ENCODE data around the gene CGB3. TPM values are rescaled to one million over a fixed set of nuclear protein-coding genes. Genes with fewer than 3 reads are reported as not detected.

CGB3 gene
- total RNA-seq, 1 donor from 2014 or later = not detected

DNA sequence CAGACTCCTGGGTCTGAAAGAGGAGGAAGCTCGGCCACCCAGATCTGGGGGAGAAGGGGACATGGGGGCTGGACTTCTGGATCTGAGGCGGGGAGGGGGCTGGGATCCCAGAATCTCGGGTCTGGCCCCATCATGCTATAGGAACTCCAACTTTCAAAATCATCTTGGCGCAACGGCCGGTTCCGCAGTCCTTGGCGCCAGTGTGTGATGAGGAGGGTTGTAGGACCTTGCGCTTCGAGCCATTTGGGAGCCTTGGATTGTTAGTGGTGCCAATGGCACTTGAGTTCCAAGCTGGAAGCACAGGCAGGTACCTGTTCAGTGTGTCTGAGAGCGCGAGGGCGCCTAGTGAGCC, 30.1 kb downstream of the CGB3 start:
- Histone ChIP-seq H2AFZ (replicated peaks) (no peak overlapping the region), H3K4me2 (peak overlapping the region; percentile 99), H3K36me3 (no peaks in the 10 kb centered on the region), H3K9ac (peak overlapping the region; percentile 80), H3K27ac (no peak overlapping the region), H3F3A (ENCODE audit: low read depth) (peaks cover 17% of the 10 kb centered on the region), H3K4me3 (peak overlapping the region; percentile 91), H3K79me2 (ENCODE audit: low read depth) (peaks cover 76% of the 10 kb centered on the region), H3K9me3 (ENCODE audit: low read depth) (no peaks in the 10 kb centered on the region), H3K4me1 (peaks cover 16% of the 10 kb centered on the region), H3K27me3 (no peaks in the 10 kb centered on the region), H4K20me1 (ENCODE audit: low read depth) (peaks cover 35% of the 10 kb centered on the region)
- Mint-ChIP-seq H3K4me1 (peaks cover 23% of the 10 kb centered on the region), H3K4me3 (peak overlapping the region; percentile 100), H3K9me3 (no peaks in the 10 kb centered on the region), H3K36me3 (peaks cover 4% of the 10 kb centered on the region), H3K27me3 (ENCODE audit: insufficient read depth, low read depth) (peaks cover 4% of the 10 kb centered on the region), H3K27ac (peak overlapping the region; percentile 96)
- no peak for DNase-seq (ENCODE audit: low spot score)
- TF ChIP-seq EZH2phosphoT487 (IDR thresholded peaks at IDR 0.05) (no peak), EZH2 (IDR thresholded peaks at IDR 0.05) (no peak)
- TF ChIP-seq, protein P1, sequence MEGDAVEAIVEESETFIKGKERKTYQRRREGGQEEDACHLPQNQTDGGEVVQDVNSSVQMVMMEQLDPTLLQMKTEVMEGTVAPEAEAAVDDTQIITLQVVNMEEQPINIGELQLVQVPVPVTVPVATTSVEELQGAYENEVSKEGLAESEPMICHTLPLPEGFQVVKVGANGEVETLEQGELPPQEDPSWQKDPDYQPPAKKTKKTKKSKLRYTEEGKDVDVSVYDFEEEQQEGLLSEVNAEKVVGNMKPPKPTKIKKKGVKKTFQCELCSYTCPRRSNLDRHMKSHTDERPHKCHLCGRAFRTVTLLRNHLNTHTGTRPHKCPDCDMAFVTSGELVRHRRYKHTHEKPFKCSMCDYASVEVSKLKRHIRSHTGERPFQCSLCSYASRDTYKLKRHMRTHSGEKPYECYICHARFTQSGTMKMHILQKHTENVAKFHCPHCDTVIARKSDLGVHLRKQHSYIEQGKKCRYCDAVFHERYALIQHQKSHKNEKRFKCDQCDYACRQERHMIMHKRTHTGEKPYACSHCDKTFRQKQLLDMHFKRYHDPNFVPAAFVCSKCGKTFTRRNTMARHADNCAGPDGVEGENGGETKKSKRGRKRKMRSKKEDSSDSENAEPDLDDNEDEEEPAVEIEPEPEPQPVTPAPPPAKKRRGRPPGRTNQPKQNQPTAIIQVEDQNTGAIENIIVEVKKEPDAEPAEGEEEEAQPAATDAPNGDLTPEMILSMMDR (IDR thresholded peaks at IDR 0.05) = no peak

DNA sequence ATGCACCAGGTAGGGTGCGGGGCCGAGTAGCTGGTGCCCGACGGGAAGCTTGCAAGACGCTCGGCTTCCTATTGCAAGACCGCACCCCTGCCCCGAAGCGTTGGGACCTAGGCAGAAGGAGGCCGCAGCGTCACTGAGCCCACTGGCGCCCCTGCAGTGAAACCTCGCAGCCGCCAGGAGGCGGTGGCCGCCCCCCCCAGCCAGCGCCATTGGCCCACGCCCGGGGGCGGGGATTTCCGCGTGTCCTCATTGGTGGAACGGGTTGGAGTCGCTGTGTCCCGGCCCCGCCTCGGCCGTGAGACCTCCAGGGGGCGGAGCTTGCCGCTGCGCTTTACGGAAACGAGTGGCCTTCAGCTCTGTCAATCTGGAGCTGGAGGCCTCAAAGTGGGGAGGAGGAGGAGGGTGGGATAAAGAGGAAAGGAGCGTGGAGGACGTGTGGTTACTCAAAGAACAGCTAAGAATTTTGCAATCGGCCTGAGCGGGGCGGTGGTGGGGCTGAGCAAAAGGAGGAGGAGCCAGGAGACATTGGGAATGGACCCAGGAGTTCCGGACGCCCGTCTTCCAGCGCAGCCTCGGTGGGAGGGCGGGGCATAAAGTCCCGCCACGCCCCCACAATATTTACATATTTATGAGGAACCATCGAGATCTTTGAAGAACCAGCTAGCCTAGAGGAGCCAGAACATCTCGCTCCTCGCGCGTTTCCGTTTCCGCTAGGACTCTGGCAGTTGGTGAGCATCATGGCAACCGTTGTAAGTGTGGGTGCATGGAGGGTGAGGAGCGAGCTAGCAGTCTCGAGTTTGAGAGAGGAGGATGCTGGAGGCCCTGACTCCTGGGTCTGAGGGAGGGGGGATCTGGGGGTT, 30.7 kb downstream of the CGB3 start, which contains the start of the genes GYS1 and RUVBL2:
TSS of gene GYS1 (minus strand) at position 135 of the 860 bp plus-strand sequence. CDS start 197 bp downstream, outside the sequence.
TSS of gene RUVBL2 (plus strand) at position 713 of the 860 bp plus-strand sequence. CDS start at position 738, 25 bp downstream.
- Histone ChIP-seq H3K4me3 (peak within 1 kb of the TSS; percentile 91), H4K20me1 (ENCODE audit: low read depth) (peaks cover 29% of the 10 kb centered on the region), H3K79me2 (ENCODE audit: low read depth) (peaks cover 76% of the 10 kb centered on the region), H3K4me1 (peaks cover 16% of the 10 kb centered on the region), H3K27me3 (no peaks in the 10 kb centered on the region), H3K36me3 (no peaks in the 10 kb centered on the region), H3F3A (ENCODE audit: low read depth) (peaks cover 17% of the 10 kb centered on the region), H3K27ac (peak within 1 kb of the TSS; percentile 54), H2AFZ (replicated peaks) (peak within 1 kb of the TSS; percentile 53), H3K4me2 (peak within 1 kb of the TSS; percentile 99), H3K9me3 (ENCODE audit: low read depth) (no peaks in the 10 kb centered on the region), H3K9ac (peak within 1 kb of the TSS; percentile 80)
- peak; percentile 100 for DNase-seq (ENCODE audit: low spot score)
- peaks cover 9% of the 10 kb centered on the region for H3K36me3 Mint-ChIP-seq
- peaks cover 22% of the 10 kb centered on the region for H3K4me1 Mint-ChIP-seq
- peak within 1 kb of the TSS; percentile 96 for H3K27ac Mint-ChIP-seq
- peaks cover 4% of the 10 kb centered on the region for H3K27me3 Mint-ChIP-seq (ENCODE audit: insufficient read depth, low read depth)
- TF ChIP-seq EZH2 (IDR thresholded peaks at IDR 0.05) = no peak
- TF ChIP-seq, protein P1 (IDR thresholded peaks at IDR 0.05) = peak; percentile 91
- H3K9me3 Mint-ChIP-seq = no peaks in the 10 kb centered on the region
- H3K4me3 Mint-ChIP-seq = peak within 1 kb of the TSS; percentile 100

DNA sequence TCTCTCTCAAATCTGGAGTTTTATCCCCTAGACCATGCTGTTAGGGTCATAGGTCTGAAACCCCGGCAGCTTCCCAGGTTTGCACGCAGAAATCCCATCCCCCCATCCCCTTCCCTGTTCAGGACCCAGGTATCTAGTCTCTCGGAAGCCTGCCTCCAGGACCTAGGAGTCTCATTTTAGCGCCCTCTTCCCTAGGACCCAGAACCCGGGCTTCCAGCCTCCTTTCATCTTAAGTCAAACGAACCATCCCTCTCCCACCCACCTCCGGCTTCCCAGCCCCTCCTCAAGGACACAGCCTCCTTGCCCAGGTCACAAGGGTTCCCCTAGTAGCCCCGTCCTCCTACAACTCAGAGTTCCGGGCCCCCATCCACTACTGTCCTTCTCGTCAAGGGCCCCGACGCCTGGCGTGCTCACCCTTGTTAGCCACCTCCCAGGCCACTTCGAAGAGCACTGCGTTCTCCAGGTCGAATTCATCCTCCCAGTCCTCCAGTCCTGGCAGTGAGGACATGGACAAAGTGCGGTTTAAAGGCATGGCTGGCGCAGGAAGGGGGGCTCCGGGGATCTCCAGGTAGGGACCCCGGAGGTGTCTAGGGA, 31.5 kb downstream of the CGB3 start:
- H4K20me1 ChIP-seq (ENCODE audit: low read depth) = peaks cover 21% of the 10 kb centered on the region
- Mint-ChIP-seq H3K4me1 (peaks cover 26% of the 10 kb centered on the region), H3K4me3 (peak overlapping the region; percentile 100), H3K27ac (peak overlapping the region; percentile 88), H3K27me3 (ENCODE audit: insufficient read depth, low read depth) (peaks cover 4% of the 10 kb centered on the region), H3K9me3 (no peaks in the 10 kb centered on the region), H3K36me3 (peaks cover 11% of the 10 kb centered on the region)
- no peaks in the 10 kb centered on the region for H3K36me3 ChIP-seq
- peak overlapping the region; percentile 54 for H3K27ac ChIP-seq
- peak overlapping the region; percentile 71 for H3K9ac ChIP-seq
- peaks cover 17% of the 10 kb centered on the region for H3F3A ChIP-seq (ENCODE audit: low read depth)
- H3K9me3 ChIP-seq (ENCODE audit: low read depth) = no peaks in the 10 kb centered on the region
- peaks cover 16% of the 10 kb centered on the region for H3K4me1 ChIP-seq
- H3K4me2 ChIP-seq = peak overlapping the region; percentile 92
- peak overlapping the region; percentile 40 for H2AFZ ChIP-seq (replicated peaks)
- no peaks in the 10 kb centered on the region for H3K27me3 ChIP-seq
- peak overlapping the region; percentile 91 for H3K4me3 ChIP-seq
- no peak for DNase-seq (ENCODE audit: low spot score)
- H3K79me2 ChIP-seq (ENCODE audit: low read depth) = peaks cover 69% of the 10 kb centered on the region
- TF ChIP-seq, protein P1 (IDR thresholded peaks at IDR 0.05) = no peak
- TF ChIP-seq EZH2phosphoT487 (IDR thresholded peaks at IDR 0.05) (no peak), EZH2 (IDR thresholded peaks at IDR 0.05) (no peak)
